Neutrophil (primary cell): Measurements from ENCODE around the gene ATP1A3.
"Not testable (repeated sequence)": the region's sequence is repeated elsewhere in the genome, so short reads cannot be mapped to it uniquely, and the experiment has no call there.

Experiments used
- H3K27ac ChIP-seq: fragments of 200-600 bp; sonication (generic); 2 replicates; pipeline ENCODE4 v1.5.1; 2016; ENCODE audit warnings: mild to moderate bottlenecking, moderate library complexity
- H3K27me3 ChIP-seq: fragments of 200-600 bp; sonication (generic); 2 replicates; pipeline ENCODE4 v1.6.0; 2016; ENCODE audit warnings: mild to moderate bottlenecking
- H3K36me3 ChIP-seq: fragments of 200-600 bp; sonication (generic); 2 replicates; pipeline ENCODE4 v1.5.1; 2017
- H3K4me1 ChIP-seq, 2 experiments: fragments of 200-600 bp in 1 of 2; sonication (generic) in 1 of 2; 1 replicate in 1 of 2; 2 replicates in 1 of 2; pipeline versions ENCODE4 v1.5.1 to v1.6.1; 2013 to 2016; ENCODE audit warnings: low read depth in 1 of 2, low read length in 1 of 2, mild to moderate bottlenecking in 1 of 2, moderate library complexity in 1 of 2; ENCODE audit not compliant: control insufficient read depth in 1 of 2, insufficient read depth in 1 of 2
- H3K4me3 ChIP-seq, 2 experiments: fragments of 200-600 bp in 1 of 2; sonication (generic) in 1 of 2; 1 replicate in 1 of 2; 2 replicates in 1 of 2; pipeline ENCODE4 v1.5.1; 2013 to 2016; ENCODE audit warnings: low read depth in 1 of 2, low read length in 1 of 2, mild to moderate bottlenecking in 1 of 2, moderate library complexity in 1 of 2
- H3K9me3 ChIP-seq: fragments of 200-600 bp; sonication (generic); 2 replicates; pipeline ENCODE4 v1.5.1; 2016
- TF ChIP-seq, protein P1 (sequence below): fragments of 200-600 bp; sonication (generic); IDR thresholded peaks from 2 replicates; pipeline ENCODE4 v1.5.1; 2016; ENCODE audit warnings: antibody characterized with exemption

Gene ATP1A3

DNA sequence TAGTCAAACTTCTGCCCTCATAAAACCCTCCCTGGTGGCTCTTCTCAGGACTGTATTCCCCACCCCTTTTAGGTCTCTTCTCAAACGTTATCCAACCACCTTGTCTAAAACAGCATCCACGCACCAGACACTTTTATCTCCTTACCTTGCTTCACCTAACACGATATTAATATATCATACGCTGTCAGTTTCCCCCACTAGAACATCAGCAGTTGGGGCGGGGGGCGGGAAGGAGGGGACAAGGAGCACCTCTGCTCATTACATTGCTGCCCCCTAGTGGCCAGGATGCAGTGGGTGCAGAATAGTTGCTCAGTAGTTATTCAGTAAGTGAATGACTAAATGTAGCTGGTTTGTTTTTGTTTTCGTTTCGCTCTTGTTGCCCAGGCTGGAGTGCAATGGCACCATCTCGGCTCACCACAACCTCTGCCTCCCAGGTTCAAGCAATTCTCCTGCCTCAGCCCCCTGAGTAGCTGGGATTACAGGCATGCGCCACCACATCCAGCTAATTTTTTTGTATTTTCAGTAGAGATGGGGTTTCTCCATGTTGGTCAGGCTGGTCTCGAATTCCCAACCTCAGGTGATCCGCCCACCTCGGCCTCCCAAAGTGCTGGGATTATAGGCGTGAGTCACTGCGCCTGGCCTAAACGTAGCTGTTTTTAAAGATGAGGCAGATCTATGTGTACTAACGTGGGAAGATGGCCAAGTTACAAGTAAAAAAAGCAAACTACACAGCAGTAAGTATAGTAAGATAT, 40.8 kb upstream of the ATP1A3 start:
- not testable (repeated sequence) for H3K9me3 ChIP-seq, H3K27me3 ChIP-seq, H3K4me1 ChIP-seq, H3K27ac ChIP-seq, H3K36me3 ChIP-seq, H3K4me3 ChIP-seq
- TF ChIP-seq, protein P1, sequence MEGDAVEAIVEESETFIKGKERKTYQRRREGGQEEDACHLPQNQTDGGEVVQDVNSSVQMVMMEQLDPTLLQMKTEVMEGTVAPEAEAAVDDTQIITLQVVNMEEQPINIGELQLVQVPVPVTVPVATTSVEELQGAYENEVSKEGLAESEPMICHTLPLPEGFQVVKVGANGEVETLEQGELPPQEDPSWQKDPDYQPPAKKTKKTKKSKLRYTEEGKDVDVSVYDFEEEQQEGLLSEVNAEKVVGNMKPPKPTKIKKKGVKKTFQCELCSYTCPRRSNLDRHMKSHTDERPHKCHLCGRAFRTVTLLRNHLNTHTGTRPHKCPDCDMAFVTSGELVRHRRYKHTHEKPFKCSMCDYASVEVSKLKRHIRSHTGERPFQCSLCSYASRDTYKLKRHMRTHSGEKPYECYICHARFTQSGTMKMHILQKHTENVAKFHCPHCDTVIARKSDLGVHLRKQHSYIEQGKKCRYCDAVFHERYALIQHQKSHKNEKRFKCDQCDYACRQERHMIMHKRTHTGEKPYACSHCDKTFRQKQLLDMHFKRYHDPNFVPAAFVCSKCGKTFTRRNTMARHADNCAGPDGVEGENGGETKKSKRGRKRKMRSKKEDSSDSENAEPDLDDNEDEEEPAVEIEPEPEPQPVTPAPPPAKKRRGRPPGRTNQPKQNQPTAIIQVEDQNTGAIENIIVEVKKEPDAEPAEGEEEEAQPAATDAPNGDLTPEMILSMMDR, result peak; percentile 87

DNA sequence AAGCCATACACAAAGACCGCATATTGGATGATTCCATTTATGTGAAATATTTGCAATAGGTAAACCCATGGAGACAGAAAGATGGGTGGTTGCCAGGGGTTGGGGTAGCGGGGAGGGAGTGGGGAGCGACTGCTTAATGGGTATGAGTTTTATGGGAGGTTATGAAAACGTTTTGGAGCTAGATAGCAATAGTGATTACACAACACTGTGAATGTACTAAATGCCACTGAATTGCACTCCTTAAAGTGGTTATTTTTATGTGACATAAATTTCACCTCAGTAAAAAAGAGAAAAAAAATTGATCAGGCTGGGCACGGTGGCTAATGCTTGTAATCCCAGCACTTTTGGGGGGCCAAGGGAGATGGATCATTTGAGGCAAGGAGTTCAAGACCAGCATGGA, 39.4 kb upstream of the ATP1A3 start:
- Histone ChIP-seq H3K4me1 (no peaks in the 10 kb centered on the region), H3K27me3 (no peaks in the 10 kb centered on the region), H3K27ac (no peak overlapping the region), H3K4me3 (no peak overlapping the region), H3K36me3 (no peaks in the 10 kb centered on the region), H3K9me3 (no peaks in the 10 kb centered on the region)
- TF ChIP-seq, protein P1, result no peak

DNA sequence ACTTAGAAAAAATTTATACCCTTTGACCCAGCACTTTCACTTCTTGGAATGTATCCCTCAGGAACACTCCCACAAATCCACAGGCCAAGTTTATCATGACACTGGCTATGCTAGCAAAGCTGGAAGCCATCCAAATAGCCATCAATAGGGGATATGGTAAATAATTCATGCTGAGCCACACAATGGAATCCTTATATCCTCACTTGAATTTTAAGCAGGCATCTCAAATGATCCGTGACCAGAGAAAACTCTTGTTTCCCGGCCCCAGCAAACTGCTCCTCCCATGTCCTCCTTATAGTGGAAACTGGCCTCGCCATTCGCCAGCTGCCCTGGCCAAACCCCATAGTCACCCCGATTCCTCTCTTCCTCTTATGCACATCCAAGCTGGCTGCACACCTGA, 38.4 kb upstream of the ATP1A3 start:
- no peaks in the 10 kb centered on the region for H3K36me3 ChIP-seq
- H3K27me3 ChIP-seq, result no peaks in the 10 kb centered on the region
- H3K9me3 ChIP-seq, result no peaks in the 10 kb centered on the region
- H3K4me3 ChIP-seq, result no peak overlapping the region
- H3K27ac ChIP-seq, result no peak overlapping the region
- H3K4me1 ChIP-seq, result no peaks in the 10 kb centered on the region
- TF ChIP-seq, protein P1, result no peak

DNA sequence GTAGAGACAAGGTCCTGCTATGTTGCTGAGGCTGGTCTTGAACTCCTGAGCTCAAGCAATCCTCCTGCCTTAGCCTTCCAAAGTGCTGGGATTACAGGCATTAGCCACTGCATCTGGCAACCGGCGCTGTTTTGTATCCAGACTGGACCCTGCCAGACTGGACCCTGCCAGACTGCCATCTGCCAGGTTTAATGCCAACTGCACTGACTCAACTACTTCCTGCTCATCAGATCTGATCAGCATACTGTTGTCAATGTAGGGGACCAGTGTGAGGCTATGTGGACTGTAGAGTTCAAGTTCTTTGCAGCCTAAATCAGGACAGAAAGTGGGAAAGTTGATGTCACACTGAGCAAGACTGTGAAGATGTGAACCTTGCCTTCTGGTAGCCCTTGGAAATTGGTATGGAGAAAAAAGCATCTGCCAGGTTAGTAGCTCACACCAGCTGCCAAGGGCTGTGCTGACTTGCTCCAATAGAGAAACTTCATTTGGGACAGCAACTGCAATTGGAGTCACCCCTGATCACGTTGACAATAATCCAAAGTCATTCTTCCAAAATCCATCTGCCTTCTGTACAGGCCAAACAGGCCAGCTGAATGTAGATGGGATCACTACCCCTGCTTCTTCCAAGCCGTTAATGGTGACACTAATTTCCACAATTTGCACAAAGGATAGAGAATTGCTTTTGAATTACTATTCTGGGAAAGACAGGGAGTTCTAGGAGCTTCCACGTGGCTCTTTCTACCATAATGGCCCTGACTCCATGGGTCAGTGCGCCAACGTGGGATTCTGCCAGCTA, 36.8 kb upstream of the ATP1A3 start:
- Histone ChIP-seq H3K27me3 (no peaks in the 10 kb centered on the region), H3K4me3 (no peak overlapping the region), H3K27ac (no peak overlapping the region), H3K36me3 (no peaks in the 10 kb centered on the region), H3K9me3 (no peaks in the 10 kb centered on the region), H3K4me1 (no peaks in the 10 kb centered on the region)
- TF ChIP-seq, protein P1, result no peak

DNA sequence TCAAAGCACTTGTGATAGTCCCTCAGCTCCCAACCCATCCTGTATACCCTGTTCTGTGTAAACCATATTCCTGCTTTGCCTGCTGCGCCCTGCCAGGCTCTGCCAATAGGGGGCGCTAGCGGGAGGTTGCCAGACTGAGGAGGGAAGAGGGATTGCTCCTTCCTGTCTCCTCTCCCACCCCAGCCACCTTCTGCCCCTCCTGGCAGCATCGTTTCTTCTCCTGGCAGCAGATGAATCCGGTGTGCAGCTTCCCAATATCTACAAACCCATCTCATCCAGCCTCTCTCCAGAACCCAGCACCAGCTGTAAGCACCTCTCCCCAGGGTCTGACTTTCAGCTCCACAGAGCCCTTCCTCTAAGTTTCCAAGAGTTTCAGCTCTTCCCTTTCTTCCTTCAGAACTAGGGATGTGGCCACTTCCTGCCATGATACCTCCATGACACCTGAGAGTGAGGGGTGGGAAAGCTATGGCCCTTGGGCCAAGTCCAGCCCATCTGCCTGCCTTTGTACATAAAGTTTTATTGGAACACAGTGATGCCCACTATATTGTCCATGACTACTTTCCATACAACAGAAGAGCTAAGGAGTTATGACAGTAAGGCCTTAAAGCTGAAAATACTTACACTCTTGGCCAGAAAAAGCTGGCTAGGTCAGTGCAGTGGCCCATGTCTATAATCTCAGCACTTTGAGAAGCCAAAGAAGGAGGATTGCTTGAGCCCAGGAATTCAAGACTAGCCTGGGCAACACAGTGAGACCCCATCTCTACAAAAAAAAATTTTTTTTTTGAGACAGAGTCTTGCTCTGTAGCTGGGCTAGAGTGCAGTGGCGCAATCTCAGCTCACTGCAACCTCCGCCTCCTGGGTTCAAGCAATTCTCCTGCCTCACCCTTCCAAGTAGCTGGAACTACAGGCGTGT, 34.5 kb upstream of the ATP1A3 start:
- H3K36me3 ChIP-seq, result no peaks in the 10 kb centered on the region
- H3K9me3 ChIP-seq, result no peaks in the 10 kb centered on the region

More for the DNA sequence above, 34.5 kb upstream of the ATP1A3 start:
- Histone ChIP-seq H3K4me3 (no peak overlapping the region), H3K27me3 (no peaks in the 10 kb centered on the region), H3K4me1 (no peaks in the 10 kb centered on the region), H3K27ac (no peak overlapping the region)
- TF ChIP-seq, protein P1, result peak; percentile 46
